ENCODE data around the gene PTGFR.

PTGFR gene

DNA sequence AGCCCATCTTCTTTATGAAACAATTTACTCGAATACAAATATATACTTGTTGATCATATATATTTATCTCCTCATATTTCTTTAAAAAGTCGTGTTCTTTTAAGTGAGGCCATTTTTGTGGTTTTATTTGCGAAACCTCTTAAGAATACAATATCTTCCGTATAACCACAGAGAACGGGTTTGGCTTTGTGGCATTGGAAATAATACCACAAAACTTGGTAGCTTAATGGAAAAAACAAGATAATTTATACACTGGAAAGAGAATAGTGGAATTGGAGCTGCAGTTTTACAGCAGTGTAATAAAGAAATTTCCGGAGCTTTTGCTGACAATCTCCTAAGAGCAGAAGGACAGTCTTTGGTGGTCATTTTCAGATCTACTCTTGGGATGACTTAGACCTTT lies 29.4 kb downstream of the PTGFR start:
- no peak for DNase-seq (ENCODE audit: low read depth in 1 of 2, low spot score in 1 of 2)

DNA sequence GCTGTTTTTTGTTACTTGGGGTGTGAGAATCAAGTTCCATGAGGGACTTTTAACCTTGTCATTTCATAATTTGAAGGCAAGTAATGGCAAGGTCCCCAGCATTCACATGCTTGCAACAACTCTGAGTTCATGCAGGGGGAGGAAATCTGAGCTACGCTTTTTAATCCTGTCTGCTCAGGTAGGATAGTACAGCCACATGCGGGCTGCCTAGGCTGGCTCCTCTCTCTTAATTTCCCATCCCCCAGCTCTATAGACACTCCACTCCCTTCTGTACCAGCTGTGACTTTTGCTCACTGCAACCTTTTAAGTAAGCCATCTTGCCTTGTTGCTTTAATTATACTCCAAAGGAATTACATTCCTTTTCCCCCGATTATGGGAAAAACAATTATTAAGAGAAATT lies 30.1 kb downstream of the PTGFR start:
- no peak for DNase-seq (ENCODE audit: low read depth in 1 of 2, low spot score in 1 of 2)

DNA sequence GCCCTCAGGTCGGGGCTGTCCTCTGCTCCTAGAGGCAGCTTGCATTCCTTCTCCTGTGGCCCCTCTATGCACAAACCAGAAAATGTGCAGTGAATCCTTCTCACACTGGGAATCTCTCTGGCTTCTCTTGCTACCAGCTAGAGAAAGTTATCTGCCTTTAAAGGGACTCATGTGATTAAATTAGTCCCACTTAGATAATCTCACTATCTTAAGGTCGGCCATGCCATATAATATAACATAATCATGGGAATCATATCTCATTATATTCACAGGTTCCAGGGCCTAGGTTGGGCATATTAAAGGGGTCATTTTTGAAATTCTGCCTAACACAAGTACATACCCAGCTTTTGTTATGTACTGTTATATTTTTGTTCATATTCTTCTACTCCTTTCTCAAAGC lies 31.4 kb downstream of the PTGFR start:
- no peak for DNase-seq (ENCODE audit: low read depth in 1 of 2, low spot score in 1 of 2)

DNA sequence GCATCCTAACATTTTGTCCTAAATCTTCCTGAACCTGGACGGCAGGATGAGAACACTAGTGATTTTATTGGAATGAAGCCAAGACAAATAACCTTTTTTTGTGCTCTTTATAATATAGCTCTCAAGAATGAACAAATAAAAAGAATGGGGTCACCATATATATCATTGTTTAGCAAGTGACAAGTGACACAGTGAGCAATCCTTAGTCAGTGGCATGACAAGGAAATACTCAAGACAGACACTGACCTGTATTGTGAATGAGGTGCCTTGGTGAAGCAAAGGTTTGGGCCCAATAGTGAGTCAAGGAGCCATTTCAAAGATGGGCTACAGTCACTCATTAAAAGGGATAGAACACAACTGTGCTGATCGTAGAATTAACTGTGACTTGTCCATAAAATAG lies 35.7 kb downstream of the PTGFR start:
- no peak for DNase-seq (ENCODE audit: low read depth in 1 of 2, low spot score in 1 of 2)

DNA sequence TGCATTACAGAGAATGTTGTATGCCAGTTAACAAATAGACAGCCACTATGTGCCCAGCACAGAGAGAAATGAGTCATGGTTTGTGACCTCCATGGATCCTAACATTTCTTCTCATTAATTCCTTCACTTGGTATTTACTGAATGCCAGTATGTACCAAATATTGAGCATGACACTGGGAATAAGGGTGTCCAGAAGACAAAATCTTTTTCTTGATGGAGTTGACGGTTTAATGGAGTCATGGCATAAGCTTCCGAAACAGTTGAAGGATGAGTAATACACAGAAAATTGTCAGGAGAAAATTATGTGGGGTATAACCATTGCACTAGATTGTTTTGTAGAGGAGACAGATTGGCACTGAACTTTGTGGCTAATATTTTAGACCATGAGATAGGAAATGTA lies 36.9 kb downstream of the PTGFR start:
- DNase-seq (ENCODE audit: low read depth in 1 of 2, low spot score in 1 of 2), result no peak

DNA sequence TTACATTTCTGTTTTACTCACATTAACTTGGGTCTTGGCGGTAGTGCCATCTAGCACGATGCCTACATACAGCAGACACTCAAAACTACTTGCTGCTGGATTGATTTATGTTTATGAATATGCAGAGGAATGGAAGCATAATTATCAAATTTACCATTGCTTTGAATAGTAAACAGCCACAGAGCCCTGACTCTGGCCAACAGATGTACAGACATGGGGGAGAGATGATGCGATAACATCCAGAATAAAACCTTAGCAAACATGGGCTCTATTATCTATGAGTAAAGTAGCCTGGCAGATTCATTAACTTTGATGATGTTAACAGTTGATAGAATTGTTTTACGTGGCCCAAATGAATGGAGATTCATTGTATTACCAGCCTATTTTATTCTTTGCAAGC lies 42.8 kb downstream of the PTGFR start:
- no peak for DNase-seq (ENCODE audit: low read depth in 1 of 2, low spot score in 1 of 2)

- no peak for DNase-seq (ENCODE audit: low read depth in 1 of 2, low spot score in 1 of 2)
These were observed 44.5 kb downstream of the PTGFR start for GRCh38 chr1:78535286-78535685.

GRCh38 chr1:78536427-78536826 lies 45.7 kb downstream of the PTGFR start:
- DNase-seq (ENCODE audit: low read depth in 1 of 2, low spot score in 1 of 2), result no peak

DNA sequence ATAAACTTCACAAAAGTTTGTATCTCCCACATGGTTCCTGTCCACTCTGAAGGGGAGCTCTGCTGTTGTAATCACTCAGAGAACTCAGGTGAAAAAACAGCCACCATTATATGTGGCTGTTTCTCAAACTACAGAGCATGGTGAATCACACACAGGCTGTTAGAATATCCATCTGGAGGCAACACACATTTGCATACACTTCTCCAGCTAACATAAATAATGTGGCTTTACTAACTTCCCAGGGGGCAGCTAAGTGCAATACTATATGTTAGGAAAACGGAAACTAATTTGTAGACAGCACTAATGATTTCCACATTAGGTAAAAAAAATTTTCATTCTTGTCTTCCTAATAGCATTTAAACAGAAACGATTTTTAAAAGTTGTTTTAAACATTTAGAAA lies 49.3 kb downstream of the PTGFR start:
- no peak for DNase-seq (ENCODE audit: low read depth in 1 of 2, low spot score in 1 of 2)

GRCh38 chr1:78541479-78541878 lies 50.7 kb downstream of the PTGFR start:
- no peak for DNase-seq (ENCODE audit: low read depth in 1 of 2, low spot score in 1 of 2)

DNA sequence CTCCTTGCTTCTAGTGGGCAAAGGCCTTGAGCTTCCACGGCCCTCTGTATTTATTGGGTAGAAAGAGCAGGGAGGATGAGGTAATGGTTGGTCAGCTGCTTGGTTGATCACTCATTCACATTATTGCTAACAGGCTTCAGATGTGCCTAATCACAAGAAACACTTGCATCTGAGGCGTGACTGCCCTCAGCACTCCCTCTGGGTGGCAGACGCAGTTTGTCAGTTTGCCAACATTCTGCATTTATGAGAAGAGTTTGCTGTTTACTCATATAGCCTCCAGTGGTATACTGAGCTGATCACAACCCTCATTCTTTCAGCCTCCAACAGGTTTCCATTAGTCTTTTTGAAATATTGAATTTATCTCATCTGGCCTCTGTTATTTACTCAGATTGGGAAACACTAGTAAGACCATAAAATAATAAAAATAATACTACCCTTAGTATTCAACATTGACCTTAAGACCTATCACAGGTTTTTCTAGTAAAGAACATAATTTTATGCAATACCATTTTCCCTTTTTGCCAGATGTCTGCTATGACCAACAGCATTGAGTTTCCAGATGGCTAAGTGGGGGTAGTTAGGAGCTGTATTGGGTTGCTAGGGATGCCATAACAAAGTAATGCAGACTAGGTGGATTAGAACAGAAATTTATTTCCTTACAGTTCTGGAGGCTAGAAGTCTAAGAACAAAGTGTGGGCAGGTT lies 53.3 kb downstream of the PTGFR start:
- DNase-seq (ENCODE audit: low read depth in 1 of 2, low spot score in 1 of 2), result no peak

GRCh38 chr1:78547081-78547480 lies 56.3 kb downstream of the PTGFR start:
- no peak for DNase-seq (ENCODE audit: low read depth in 1 of 2, low spot score in 1 of 2)

- no peak for DNase-seq (ENCODE audit: low read depth in 1 of 2, low spot score in 1 of 2)
These were observed 58.6 kb downstream of the PTGFR start for GRCh38 chr1:78549331-78549730.

GRCh38 chr1:78549891-78550290 lies 59.1 kb downstream of the PTGFR start:
- DNase-seq (ENCODE audit: low read depth in 1 of 2, low spot score in 1 of 2), result no peak

GRCh38 chr1:78553859-78554258 lies 63.1 kb downstream of the PTGFR start:
- DNase-seq (ENCODE audit: low read depth in 1 of 2, low spot score in 1 of 2), result no peak

DNA sequence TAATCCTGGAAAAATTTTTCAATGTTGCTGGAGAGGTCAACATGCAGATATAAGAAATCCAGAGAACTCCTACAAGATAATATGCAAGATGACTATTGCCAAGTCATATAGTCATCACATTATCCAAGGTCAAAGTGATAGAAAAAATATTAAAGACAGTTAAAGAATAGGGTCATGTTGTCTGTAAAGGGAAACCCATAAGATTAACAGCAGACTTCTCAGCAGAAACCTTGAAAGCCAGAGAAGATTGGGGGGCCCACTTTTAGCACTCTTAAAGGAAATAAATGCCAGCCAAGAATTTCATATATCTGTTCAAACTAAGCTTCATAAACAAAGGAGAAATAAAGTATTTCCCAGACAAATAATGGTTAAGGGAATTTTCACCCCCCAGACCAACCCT lies 64.1 kb downstream of the PTGFR start:
- DNase-seq (ENCODE audit: low read depth in 1 of 2, low spot score in 1 of 2), result no peak

- no peak for DNase-seq (ENCODE audit: low read depth in 1 of 2, low spot score in 1 of 2)
These were observed 68.9 kb downstream of the PTGFR start for GRCh38 chr1:78559680-78560079.

GRCh38 chr1:78560811-78561210 lies 70.0 kb downstream of the PTGFR start:
- DNase-seq (ENCODE audit: low read depth in 1 of 2, low spot score in 1 of 2), result no peak

DNA sequence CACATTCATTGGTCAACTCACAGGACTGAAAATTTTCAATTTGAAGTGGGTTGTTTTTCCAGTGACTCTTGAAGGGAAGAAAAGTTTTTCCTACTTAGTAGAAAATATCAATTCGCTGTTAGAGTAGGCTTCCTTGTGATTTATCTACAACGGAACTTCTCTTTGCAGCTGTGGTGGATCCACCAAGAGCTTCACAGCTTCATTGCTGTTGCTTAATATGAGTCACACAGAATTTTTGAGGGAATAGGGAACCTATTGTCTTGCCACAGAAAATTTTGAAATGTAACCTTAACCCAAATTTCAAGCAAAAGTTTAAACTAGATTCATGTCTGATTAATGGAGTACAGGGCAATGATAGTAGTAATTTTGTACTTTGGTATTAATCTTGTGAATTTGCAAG lies 71.1 kb downstream of the PTGFR start:
- no peak for DNase-seq (ENCODE audit: low read depth in 1 of 2, low spot score in 1 of 2)

DNA sequence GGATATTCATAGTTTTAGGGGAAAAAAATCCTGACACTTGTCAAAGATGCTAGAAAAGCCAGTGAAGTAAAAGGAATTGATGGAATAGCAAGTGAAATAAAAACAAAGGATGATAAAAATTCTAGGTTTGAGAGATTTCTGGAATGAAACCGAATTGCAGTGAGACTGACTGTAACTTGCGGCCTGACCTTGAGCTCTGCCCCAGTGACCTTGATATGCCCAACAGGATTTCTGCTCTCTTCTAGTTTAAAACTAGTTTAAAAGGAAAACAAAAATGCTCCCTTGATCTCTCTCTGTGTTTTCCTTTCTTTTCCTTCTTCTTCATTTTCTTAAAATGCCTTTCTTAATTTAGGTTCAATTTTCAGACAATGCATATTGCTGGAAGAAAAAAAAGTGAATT lies 74.6 kb downstream of the PTGFR start:
- no peak for DNase-seq (ENCODE audit: low read depth in 1 of 2, low spot score in 1 of 2)

GRCh38 chr1:78570539-78570938 lies 79.8 kb downstream of the PTGFR start:
- DNase-seq (ENCODE audit: low read depth in 1 of 2, low spot score in 1 of 2), result no peak

GRCh38 chr1:78577257-78578100 lies 86.7 kb downstream of the PTGFR start:
- no peak for DNase-seq (ENCODE audit: low read depth in 1 of 2, low spot score in 1 of 2)

DNA sequence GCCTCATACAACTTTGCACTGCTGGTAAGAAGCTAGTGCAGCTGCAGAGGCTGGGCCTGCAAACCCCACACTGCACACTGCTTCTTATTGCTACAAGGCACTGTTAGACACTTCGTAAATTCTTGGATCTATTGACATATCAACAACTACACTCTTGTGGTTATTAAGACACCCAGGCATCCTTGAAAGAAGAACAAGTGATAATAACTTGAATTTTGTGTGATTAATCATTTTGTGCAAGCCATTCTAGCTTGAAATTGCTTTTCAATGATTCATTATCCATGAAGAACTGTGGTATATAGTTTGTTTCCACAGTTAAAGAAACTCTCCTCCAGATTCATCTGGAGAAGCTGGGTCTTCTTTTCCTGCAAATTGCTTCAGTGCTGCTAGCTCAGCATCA lies 95.8 kb downstream of the PTGFR start:
- no peak for DNase-seq (ENCODE audit: low read depth in 1 of 2, low spot score in 1 of 2)

All from activated T-helper 1 cell treated with anti-CD3 and anti-CD28 coated beads, Interleukin-2, amount 50 U/mL, for 16 hours (primary cell).